NT2/D1 (cell line): Measurements from ENCODE around the gene CHML.

ENCODE experiments used
- DNase-seq: peaks from one replicate; pipeline ENCODE4 v3.0.0-alpha.2; 2011; ENCODE audit warnings: low read depth, low spot score
- H3K27me3 ChIP-seq: 2 replicates; pipeline ENCODE4 v1.6.0; 2011; ENCODE audit warnings: mild to moderate bottlenecking; ENCODE audit not compliant: insufficient read length, insufficient read depth
- H3K36me3 ChIP-seq: 2 replicates; pipeline ENCODE4 v1.6.1; 2011; ENCODE audit warnings: mild to moderate bottlenecking, low read length, mixed read lengths; ENCODE audit not compliant: insufficient read depth, insufficient read length
- H3K4me1 ChIP-seq: 2 replicates; pipeline ENCODE4 v1.5.1; 2011; ENCODE audit not compliant: insufficient read depth, insufficient read length
- H3K4me3 ChIP-seq: 2 replicates; pipeline ENCODE4 v1.5.1; 2011; ENCODE audit warnings: low read depth; ENCODE audit not compliant: insufficient read length
- H3K9ac ChIP-seq: 2 replicates; pipeline ENCODE4 v1.6.0; 2011; ENCODE audit warnings: low read depth; ENCODE audit not compliant: insufficient read length
- H3K9me3 ChIP-seq: 2 replicates; pipeline ENCODE4 v1.5.1; 2011; ENCODE audit warnings: mild to moderate bottlenecking, low read length; ENCODE audit not compliant: insufficient read depth
- SUZ12 ChIP-seq: IDR thresholded peaks from 2 replicates; pipeline ENCODE4 v1.6.1; 2011; ENCODE audit not compliant: insufficient read length, insufficient read depth; ENCODE audit errors: extremely low read depth
- YY1 ChIP-seq: IDR thresholded peaks from 2 replicates; pipeline ENCODE4 v1.6.1; 2011; ENCODE audit not compliant: insufficient read length, insufficient read depth
- ZNF274 ChIP-seq: IDR thresholded peaks from 2 replicates; pipeline ENCODE4 v1.6.1; 2011; ENCODE audit warnings: mild to moderate bottlenecking, low read depth, low read length

The CHML gene

DNA sequence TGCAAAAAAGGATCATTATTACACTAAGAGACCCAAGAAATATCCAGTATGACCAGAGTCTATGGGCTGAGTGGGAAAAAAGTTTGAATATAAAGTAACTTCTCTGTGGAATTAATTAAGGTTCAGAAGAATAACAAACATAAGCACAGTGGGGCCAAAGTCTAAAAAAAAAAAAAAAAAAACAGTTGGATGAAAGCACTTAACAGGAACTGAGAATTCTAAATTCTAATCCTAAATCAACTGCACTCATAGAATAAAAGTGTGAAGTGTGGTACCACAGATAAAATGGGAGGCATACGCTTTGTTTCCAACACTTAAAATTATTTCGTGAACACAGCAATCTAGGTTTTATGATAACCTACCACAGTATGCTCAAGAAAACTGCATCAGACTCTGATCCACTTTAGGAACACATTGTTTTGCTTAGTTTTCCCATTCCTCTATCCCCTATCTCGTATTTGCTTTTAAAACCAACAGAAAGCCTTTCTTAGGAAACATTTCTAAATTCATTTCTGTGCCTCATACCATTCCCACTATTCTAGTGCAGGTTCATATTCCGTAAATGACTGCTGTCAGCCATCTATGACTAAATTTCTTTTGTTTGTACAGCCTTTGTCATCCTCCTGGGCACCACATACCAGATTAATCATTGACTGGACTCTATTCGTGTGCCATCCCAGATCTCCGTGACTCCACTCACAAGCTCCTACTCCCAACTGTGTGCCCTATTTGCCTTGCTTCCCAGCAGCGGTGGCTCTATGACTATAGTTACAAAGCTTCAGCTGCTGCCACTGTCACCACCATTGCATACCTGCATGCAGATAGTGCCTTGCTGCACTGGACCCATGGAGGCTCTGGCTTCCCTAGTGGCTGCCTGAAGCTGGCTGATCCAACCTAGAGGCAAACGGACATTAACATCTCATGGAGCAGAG is 24.9 kb downstream of the CHML start:
- no peak for DNase-seq
- H3K9ac ChIP-seq = no peak overlapping the region

GRCh38 chr1:241614572-241614971 is 25.6 kb downstream of the CHML start:
- TF ChIP-seq YY1 = no peak
- TF ChIP-seq ZNF274 = no peak
- TF ChIP-seq SUZ12 = no peak
- Histone ChIP-seq H3K4me1 (no peaks in the 10 kb centered on the region), H3K9ac (no peak overlapping the region)

More for the DNA sequence above, 24.9 kb downstream of the CHML start:
- no peaks in the 10 kb centered on the region for H3K27me3 ChIP-seq
- TF ChIP-seq ZNF274 (no peak), YY1 (no peak)
- H3K9me3 ChIP-seq = no peaks in the 10 kb centered on the region
- H3K36me3 ChIP-seq = no peaks in the 10 kb centered on the region
- H3K4me1 ChIP-seq = no peaks in the 10 kb centered on the region
- no peak overlapping the region for H3K4me3 ChIP-seq

GRCh38 chr1:241614144-241614543 is 26.0 kb downstream of the CHML start:
- H3K27me3 ChIP-seq = no peaks in the 10 kb centered on the region
- no peaks in the 10 kb centered on the region for H3K36me3 ChIP-seq
- no peak overlapping the region for H3K4me3 ChIP-seq
- no peaks in the 10 kb centered on the region for H3K4me1 ChIP-seq
- H3K9me3 ChIP-seq = no peaks in the 10 kb centered on the region
- no peak for DNase-seq
- no peak overlapping the region for H3K9ac ChIP-seq
- TF ChIP-seq ZNF274 (no peak), SUZ12 (no peak), YY1 (no peak)

More at GRCh38 chr1:241614572-241614971, 25.6 kb downstream of the CHML start:
- DNase-seq = no peak
- no peaks in the 10 kb centered on the region for H3K27me3 ChIP-seq
- H3K4me3 ChIP-seq = no peak overlapping the region
- no peaks in the 10 kb centered on the region for H3K36me3 ChIP-seq
- H3K9me3 ChIP-seq = no peaks in the 10 kb centered on the region

DNA sequence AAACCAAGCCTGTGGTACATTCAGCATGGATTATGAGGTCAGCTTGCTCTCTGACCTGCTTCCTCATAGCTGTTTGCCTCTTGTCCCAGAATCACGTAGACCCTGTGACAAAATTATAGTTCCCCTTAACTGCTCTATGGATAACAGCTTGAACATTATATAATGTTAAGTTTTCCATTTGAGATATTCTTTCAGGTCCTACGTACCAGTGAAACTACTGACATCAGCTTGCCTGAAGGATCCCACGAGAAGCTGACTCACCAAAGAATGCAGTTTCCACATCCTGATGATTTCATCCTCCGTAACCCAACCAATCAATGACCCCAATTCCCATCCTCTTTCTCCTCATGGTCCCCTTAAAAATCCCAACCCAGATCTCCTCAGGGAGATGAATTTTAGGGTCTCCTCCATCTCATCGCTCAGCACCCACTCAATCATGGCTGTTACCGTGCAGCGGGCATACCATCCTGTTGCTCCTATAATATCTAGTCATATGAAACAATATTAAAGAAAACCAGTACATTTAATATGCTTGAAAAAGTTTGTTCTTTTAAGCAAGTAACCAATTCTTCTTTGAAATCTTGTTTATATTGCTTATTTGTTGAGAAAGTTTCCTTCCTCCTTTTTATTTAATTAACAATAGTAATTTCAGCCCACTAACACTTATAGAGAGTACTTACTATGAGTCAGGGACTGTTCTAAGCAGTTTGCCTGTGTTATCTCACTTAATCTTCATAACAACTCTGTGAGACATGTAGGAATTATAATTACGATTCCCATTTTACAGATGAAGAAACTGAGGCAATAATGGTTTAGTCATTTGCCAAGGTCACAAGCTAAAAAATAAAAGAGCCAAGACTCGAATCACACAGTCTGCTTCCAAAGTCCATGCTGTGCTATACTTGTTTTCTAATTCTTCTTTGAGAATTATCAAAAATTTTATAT is 27.4 kb downstream of the CHML start:
- Histone ChIP-seq H3K9ac (no peak overlapping the region), H3K4me3 (no peak overlapping the region), H3K9me3 (no peaks in the 10 kb centered on the region), H3K4me1 (no peaks in the 10 kb centered on the region), H3K36me3 (no peaks in the 10 kb centered on the region), H3K27me3 (no peaks in the 10 kb centered on the region)
- no peak for DNase-seq
- no peak for TF ChIP-seq SUZ12
- TF ChIP-seq ZNF274 = no peak

GRCh38 chr1:241611736-241612135 is 28.4 kb downstream of the CHML start:
- H3K36me3 ChIP-seq = no peaks in the 10 kb centered on the region
- H3K4me3 ChIP-seq = no peak overlapping the region
- no peaks in the 10 kb centered on the region for H3K27me3 ChIP-seq
- no peak for TF ChIP-seq ZNF274
- no peak for TF ChIP-seq YY1
- TF ChIP-seq SUZ12 = no peak
- no peak overlapping the region for H3K9ac ChIP-seq
- no peak for DNase-seq
- no peaks in the 10 kb centered on the region for H3K4me1 ChIP-seq
- H3K9me3 ChIP-seq = no peaks in the 10 kb centered on the region

GRCh38 chr1:241611063-241611462 is 29.1 kb downstream of the CHML start:
- DNase-seq = peak; percentile 35
- no peak for TF ChIP-seq ZNF274
- no peak for TF ChIP-seq SUZ12
- TF ChIP-seq YY1 = no peak
- Histone ChIP-seq H3K9ac (no peak overlapping the region), H3K36me3 (no peaks in the 10 kb centered on the region), H3K4me1 (no peaks in the 10 kb centered on the region), H3K9me3 (no peaks in the 10 kb centered on the region), H3K4me3 (no peak overlapping the region), H3K27me3 (no peaks in the 10 kb centered on the region)
